Vagina (tissue), 2 donors: Measurements from ENCODE around the gene ADAMTS17.

Experiments
- POLR2A ChIP-seq, 2 donors: fragments of 450-650 bp; IDR thresholded peaks; one replicate each; pipeline ENCODE4 v1.6.1; 2017; ENCODE audit warnings: antibody characterized with exemption in 2 of 2, mild to moderate bottlenecking in 2 of 2, moderate library complexity in 2 of 2
- POLR2AphosphoS5 ChIP-seq, 2 donors: sonication (generic); formaldehyde crosslinking; IDR thresholded peaks; one replicate each; pipeline ENCODE4 v1.9.0; 2017; ENCODE audit warnings: antibody characterized with exemption in 2 of 2, mild to moderate bottlenecking in 2 of 2, low read depth in 1 of 2; ENCODE audit not compliant: insufficient read depth in 1 of 2

DNA sequence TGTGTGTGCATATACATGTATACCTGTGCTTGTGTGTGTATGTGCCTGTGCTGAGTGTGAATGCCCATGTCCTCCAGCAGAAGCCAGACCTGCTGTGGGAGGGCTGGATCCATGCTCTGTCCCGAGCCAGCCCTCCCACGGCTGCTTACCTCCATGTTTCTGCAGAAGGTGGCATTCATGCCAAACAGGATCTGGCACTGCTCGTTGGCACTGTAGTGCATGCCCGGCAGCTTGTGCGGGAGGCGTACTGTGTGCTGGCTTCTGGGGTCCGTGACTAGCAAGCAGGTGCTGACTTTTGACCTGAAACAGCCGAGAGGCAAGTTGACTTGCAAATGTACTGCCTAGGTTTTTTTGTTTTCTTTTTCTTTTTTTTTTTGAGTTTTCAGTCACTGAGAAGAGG, 189.3 kb downstream of the ADAMTS17 start:
- TF ChIP-seq POLR2AphosphoS5 (IDR thresholded peaks at IDR 0.05; ENCODE audit: insufficient read depth in 1 of 2, low read depth in 1 of 2) (no peak), POLR2A (IDR thresholded peaks at IDR 0.05) (no peak)
